ENCODE measurements around the gene GPR137. TPM values are rescaled to one million over a fixed set of nuclear protein-coding genes. Genes with fewer than 3 reads are reported as not detected.

Gene GPR137
- total and polyA plus RNA-seq, 9 of the 15 experiments (the other 6 are each of a cell fraction or from before 2014, with no cell fraction given) = 0.32 to 26.7 (median 10.7) TPM

DNA sequence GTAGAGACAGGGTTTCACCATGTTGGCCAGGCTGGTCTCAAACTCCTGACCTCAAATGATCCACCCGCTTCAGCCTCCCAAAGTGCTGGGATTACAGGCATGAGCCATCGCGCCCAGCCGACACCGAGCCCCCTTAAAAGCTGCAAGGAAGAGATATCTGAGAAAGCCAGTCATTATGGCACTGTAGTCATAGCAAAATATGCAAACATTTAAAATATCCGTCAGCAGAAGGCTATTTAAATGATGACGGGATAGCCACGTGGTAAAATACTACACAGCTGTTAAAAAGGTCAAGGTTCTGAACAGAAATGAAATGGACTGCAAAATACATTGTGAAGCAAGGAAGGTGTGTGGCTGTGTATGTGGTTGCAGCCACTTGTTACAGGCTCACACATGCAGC lies 47.9 kb downstream of the GPR137 start (continued):
- TF ChIP-seq SMARCE1 (IDR thresholded peaks at IDR 0.05) (peak; percentile 24; the same call in 1 of the 2 replicates), MEIS2 (IDR thresholded peaks at IDR 0.05; ENCODE audit: partially characterized antibody) (peak; percentile 32), CBFA2T2 (conservative IDR thresholded peaks at IDR 0.05) (peak; percentile 73), ZNF354B (CRISPR knock-in tag; IDR thresholded peaks at IDR 0.05) (no peak), ZKSCAN8 (CRISPR knock-in tag; IDR thresholded peaks at IDR 0.05) (0 out of 2 replicates have a peak, but pooled peaks have one; percentile 38), RBM25 (IDR thresholded peaks at IDR 0.05; ENCODE audit: low read depth, low read length, severe bottlenecking) (peak; percentile 49), ZNF263 (CRISPR knock-in tag; IDR thresholded peaks at IDR 0.05; ENCODE audit: borderline replicate concordance) (no peak), ZNF146 (CRISPR knock-in tag; IDR thresholded peaks at IDR 0.05; ENCODE audit: unreplicated experiment) (peak; percentile 98), MAZ (CRISPR knock-in tag; conservative IDR thresholded peaks at IDR 0.05 in 1 of 2, IDR thresholded peaks at IDR 0.05 in 1 of 2) (no peak), HDAC1 (IDR thresholded peaks at IDR 0.05) (0 out of 4 replicates have a peak, but pooled peaks of 1 of the 2 experiments have one; percentile 23), CBFA2T3 (IDR thresholded peaks at IDR 0.05) (peak; percentile 83), MAFG (tag; conservative IDR thresholded peaks at IDR 0.05) (peak; percentile 10; the same call in 1 of the 2 replicates), BRD4 (IDR thresholded peaks at IDR 0.05) (no peak), MYC (IDR thresholded peaks at IDR 0.05; ENCODE audit: low read depth, low read length) (0 out of 2 replicates have a peak, but pooled peaks have one; percentile 14), MYC (CRISPR knock-in tag; IDR thresholded peaks at IDR 0.05; ENCODE audit: borderline replicate concordance, low read depth) (no peak), HNRNPK (IDR thresholded peaks at IDR 0.05; ENCODE audit: low read depth, low read length, poor library complexity, severe bottlenecking) (no peak), DPF2 (IDR thresholded peaks at IDR 0.05) (peak; percentile 65)
- TF ChIP-seq, protein P1, sequence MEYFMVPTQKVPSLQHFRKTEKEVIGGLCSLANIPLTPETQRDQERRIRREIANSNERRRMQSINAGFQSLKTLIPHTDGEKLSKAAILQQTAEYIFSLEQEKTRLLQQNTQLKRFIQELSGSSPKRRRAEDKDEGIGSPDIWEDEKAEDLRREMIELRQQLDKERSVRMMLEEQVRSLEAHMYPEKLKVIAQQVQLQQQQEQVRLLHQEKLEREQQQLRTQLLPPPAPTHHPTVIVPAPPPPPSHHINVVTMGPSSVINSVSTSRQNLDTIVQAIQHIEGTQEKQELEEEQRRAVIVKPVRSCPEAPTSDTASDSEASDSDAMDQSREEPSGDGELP (CRISPR knock-in tag; IDR thresholded peaks at IDR 0.05; ENCODE audit: borderline replicate concordance) = peak; percentile 62; the same call in 1 of the 2 replicates
- TF ChIP-seq, protein P2, sequence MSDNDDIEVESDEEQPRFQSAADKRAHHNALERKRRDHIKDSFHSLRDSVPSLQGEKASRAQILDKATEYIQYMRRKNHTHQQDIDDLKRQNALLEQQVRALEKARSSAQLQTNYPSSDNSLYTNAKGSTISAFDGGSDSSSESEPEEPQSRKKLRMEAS (CRISPR knock-in tag; IDR thresholded peaks at IDR 0.05) = peak; percentile 68
- TF ChIP-seq, protein P3, sequence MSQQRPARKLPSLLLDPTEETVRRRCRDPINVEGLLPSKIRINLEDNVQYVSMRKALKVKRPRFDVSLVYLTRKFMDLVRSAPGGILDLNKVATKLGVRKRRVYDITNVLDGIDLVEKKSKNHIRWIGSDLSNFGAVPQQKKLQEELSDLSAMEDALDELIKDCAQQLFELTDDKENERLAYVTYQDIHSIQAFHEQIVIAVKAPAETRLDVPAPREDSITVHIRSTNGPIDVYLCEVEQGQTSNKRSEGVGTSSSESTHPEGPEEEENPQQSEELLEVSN (IDR thresholded peaks at IDR 0.05; ENCODE audit: borderline replicate concordance in 1 of 2, extremely low read depth in 1 of 2, insufficient read depth in 1 of 2, insufficient read length in 1 of 2, low read depth in 1 of 2, low read length in 1 of 2, poor library complexity in 1 of 2, severe bottlenecking in 1 of 2) = no peak
- TF ChIP-seq, protein P4, sequence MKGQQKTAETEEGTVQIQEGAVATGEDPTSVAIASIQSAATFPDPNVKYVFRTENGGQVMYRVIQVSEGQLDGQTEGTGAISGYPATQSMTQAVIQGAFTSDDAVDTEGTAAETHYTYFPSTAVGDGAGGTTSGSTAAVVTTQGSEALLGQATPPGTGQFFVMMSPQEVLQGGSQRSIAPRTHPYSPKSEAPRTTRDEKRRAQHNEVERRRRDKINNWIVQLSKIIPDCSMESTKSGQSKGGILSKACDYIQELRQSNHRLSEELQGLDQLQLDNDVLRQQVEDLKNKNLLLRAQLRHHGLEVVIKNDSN (CRISPR knock-in tag; IDR thresholded peaks at IDR 0.05) = peak; percentile 58; the same call in 1 of the 2 replicates
- TF ChIP-seq, protein P5, sequence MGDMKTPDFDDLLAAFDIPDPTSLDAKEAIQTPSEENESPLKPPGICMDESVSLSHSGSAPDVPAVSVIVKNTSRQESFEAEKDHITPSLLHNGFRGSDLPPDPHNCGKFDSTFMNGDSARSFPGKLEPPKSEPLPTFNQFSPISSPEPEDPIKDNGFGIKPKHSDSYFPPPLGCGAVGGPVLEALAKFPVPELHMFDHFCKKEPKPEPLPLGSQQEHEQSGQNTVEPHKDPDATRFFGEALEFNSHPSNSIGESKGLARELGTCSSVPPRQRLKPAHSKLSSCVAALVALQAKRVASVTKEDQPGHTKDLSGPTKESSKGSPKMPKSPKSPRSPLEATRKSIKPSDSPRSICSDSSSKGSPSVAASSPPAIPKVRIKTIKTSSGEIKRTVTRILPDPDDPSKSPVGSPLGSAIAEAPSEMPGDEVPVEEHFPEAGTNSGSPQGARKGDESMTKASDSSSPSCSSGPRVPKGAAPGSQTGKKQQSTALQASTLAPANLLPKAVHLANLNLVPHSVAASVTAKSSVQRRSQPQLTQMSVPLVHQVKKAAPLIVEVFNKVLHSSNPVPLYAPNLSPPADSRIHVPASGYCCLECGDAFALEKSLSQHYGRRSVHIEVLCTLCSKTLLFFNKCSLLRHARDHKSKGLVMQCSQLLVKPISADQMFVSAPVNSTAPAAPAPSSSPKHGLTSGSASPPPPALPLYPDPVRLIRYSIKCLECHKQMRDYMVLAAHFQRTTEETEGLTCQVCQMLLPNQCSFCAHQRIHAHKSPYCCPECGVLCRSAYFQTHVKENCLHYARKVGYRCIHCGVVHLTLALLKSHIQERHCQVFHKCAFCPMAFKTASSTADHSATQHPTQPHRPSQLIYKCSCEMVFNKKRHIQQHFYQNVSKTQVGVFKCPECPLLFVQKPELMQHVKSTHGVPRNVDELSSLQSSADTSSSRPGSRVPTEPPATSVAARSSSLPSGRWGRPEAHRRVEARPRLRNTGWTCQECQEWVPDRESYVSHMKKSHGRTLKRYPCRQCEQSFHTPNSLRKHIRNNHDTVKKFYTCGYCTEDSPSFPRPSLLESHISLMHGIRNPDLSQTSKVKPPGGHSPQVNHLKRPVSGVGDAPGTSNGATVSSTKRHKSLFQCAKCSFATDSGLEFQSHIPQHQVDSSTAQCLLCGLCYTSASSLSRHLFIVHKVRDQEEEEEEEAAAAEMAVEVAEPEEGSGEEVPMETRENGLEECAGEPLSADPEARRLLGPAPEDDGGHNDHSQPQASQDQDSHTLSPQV (IDR thresholded peaks at IDR 0.05) = 0 out of 2 replicates have a peak, but pooled peaks have one; percentile 53
